K562 (cell line): ENCODE measurements around the gene FAM219A. TPM values are rescaled to one million over a fixed set of nuclear protein-coding genes. Genes with fewer than 3 reads are reported as not detected.

ENCODE experiments used
- CUX1 ChIP-seq: fragments of 200-800 bp; sonication (Bioruptor generic); IDR thresholded peaks from 2 replicates; pipeline ENCODE4 v1.6.1; 2016; ENCODE audit warnings: missing genetic modification characterization, missing compliant biosample characterization
- FOXA1 ChIP-seq: fragments of 450-650 bp; IDR thresholded peaks from 2 replicates; pipeline ENCODE4 v1.6.1; 2016; ENCODE audit warnings: mild to moderate bottlenecking, borderline replicate concordance
- HDAC6 ChIP-seq: IDR thresholded peaks from 2 replicates; pipeline ENCODE4 v1.6.1; 2012; ENCODE audit warnings: low read depth, mild to moderate bottlenecking, control low read depth, inconsistent platforms, low read length, moderate library complexity
- HMGN3 ChIP-seq: IDR thresholded peaks from 2 replicates; pipeline ENCODE4 v1.6.1; 2011; ENCODE audit warnings: borderline replicate concordance, low read depth, mild to moderate bottlenecking, mixed read lengths, low read length; ENCODE audit not compliant: insufficient read length; ENCODE audit errors: extremely low read depth
- HOMEZ ChIP-seq: fragments of 250-450 bp; sonication (Bioruptor Pico); IDR thresholded peaks from 2 replicates; pipeline ENCODE4 v1.4.0; 2020; ENCODE audit warnings: mild to moderate bottlenecking, moderate library complexity
- LEF1 ChIP-seq: fragments of 450-650 bp; IDR thresholded peaks from 2 replicates; pipeline ENCODE4 v1.6.1; 2016; ENCODE audit warnings: mild to moderate bottlenecking
- MBD2 ChIP-seq: sonication (generic); IDR thresholded peaks from 2 replicates; pipeline ENCODE4 v1.6.1; 2016; ENCODE audit warnings: low read depth, borderline replicate concordance
- PPARD ChIP-seq: fragments of 250-450 bp; sonication (Bioruptor Pico); IDR thresholded peaks from 2 replicates; pipeline ENCODE4 v1.8.0; 2022; ENCODE audit warnings: inconsistent platforms, mild to moderate bottlenecking, moderate library complexity
- SMAD4 ChIP-seq: fragments of 250-450 bp; sonication (Bioruptor Pico); conservative IDR thresholded peaks from 2 replicates; pipeline ENCODE4 v1.8.0; 2021; ENCODE audit warnings: inconsistent platforms, mild to moderate bottlenecking, moderate library complexity
- SMC3 ChIP-seq: conservative IDR thresholded peaks from 2 replicates; pipeline ENCODE4 v1.6.1; 2011; ENCODE audit warnings: low read depth, low read length, improper control_type of control experiment; ENCODE audit not compliant: insufficient read depth
- THAP7 ChIP-seq: fragments of 250-450 bp; sonication (Bioruptor Pico); IDR thresholded peaks from 2 replicates; pipeline ENCODE4 v1.5.0; 2021
- ZNF609 ChIP-seq: sonication (generic); formaldehyde crosslinking; IDR thresholded peaks from 2 replicates; pipeline ENCODE4 v1.8.1; 2023; ENCODE audit warnings: missing genetic modification reagents, mild to moderate bottlenecking, borderline replicate concordance
- ZNF766 ChIP-seq: fragments of 200-800 bp; sonication (Bioruptor generic); conservative IDR thresholded peaks from 2 replicates; pipeline ENCODE4 v1.6.1; 2016; ENCODE audit warnings: missing genetic modification characterization, missing compliant biosample characterization
- polyA plus RNA-seq, 8 experiments: library from polyadenylated mRNA; depleted of rRNA in 4 of 8; stranded (reverse) in 5 of 8; unstranded in 3 of 8; fragments of >200 nt; fragmentation: Nextera tagmentation in 2 of 8; fragmentation: Illumina TruSeq in 1 of 8; extraction: Ambion mirVana in 2 of 8; extraction: Trizol in 1 of 8; gene quantifications; 2 replicates each; pipeline versions ENCODE4 v1.2.1 to v1.2.3, GENCODE V29; 2011 to 2014; ENCODE audit warnings: inconsistent platforms in 1 of 8, missing spikeins in 1 of 8
- total RNA-seq, 7 experiments: library from RNA; depleted of rRNA in 6 of 7; stranded (reverse); fragments of >200 nt in 6 of 7; fragmentation: Illumina TruSeq in 2 of 7; extraction: Trizol in 2 of 7; gene quantifications; 2 replicates each; pipeline versions ENCODE4 v1.2.1 to v1.2.3, GENCODE V29; 2011 to 2021; ENCODE audit warnings: low replicate concordance in 1 of 7

FAM219A gene
- total and polyA plus RNA-seq, 9 of the 15 experiments (the other 6 are each of a cell fraction or from before 2014, with no cell fraction given) = 0.63 to 8.6 (median 2.9) TPM

- TF ChIP-seq THAP7 = no peak
- no peak for TF ChIP-seq PPARD (CRISPR knock-in tag)
- no peak for TF ChIP-seq ZNF609 (CRISPR knock-in tag)
- TF ChIP-seq FOXA1 = no peak
- TF ChIP-seq HMGN3 = peak; percentile 43
- TF ChIP-seq CUX1 (CRISPR knock-in tag) = no peak
- no peak for TF ChIP-seq MBD2
- no peak for TF ChIP-seq ZNF766 (CRISPR knock-in tag)
- no peak for TF ChIP-seq LEF1
- no peak for TF ChIP-seq HOMEZ
- no peak for TF ChIP-seq HDAC6
- no peak for TF ChIP-seq SMC3
- no peak for TF ChIP-seq SMAD4 (CRISPR knock-in tag)
Measured at GRCh38 chr9:34458013-34458958, at the start of gene FAM219A, which contains the start of gene DNAI1 (continued).
